ENCODE measurements around the gene ARSA. TPM values are rescaled to one million over a fixed set of nuclear protein-coding genes. Genes with fewer than 3 reads are reported as not detected.

Gene ARSA
- polyA plus RNA-seq, 2 of the 4 experiments (the other 2 are of a cell fraction), result 7.7 to 19.5 TPM

DNA sequence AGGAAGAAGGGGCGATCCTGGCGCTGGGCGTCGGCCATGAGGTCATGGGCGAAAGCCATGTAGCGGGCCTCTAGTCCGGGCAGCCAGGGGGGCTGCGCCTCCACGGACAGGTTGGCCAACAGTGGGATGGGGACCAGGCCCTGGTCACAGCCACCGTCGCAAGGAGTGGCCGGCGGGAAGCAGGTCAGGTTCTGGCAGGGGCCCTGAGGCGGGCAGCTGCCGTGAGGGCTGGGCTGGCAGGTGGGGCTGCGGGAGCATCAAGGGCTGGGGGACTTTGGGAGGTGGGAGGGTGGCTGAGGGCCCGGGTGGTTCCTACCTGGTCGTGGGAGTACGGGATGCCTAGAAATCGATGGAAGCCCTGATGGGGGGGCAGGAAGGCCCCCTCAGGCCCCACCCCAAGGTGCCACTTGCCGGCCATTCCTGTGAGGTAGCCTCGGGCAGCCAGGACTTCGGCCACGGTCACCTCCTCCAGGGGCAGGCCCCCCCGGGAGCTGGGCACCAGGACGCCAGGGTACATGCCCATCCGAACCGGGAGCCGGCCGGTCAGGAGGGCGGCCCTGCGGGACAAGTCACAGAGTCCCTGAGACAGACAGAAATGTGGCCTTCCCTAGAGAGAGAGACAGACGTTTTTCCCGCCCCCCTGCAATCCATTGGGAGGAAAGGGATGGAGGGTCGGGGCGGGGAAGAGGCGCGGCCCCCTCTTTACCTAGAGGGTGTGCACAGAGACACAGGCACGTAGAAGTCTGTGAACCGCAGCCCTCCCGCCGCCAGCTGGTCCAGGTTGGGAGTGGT, 906 bp downstream of the ARSA start:
- Histone ChIP-seq H3K4me2 (peak overlapping the region; percentile 95), H3K9me3 (no peaks in the 10 kb centered on the region), H3K27ac (peak overlapping the region; percentile 72 to 97), H3K4me3 (peak overlapping the region; percentile 62), H3K4me1 (peaks cover 10% of the 10 kb centered on the region; the same call in 2 of the 3 replicates)
- DNase-seq (ENCODE audit: low read depth in 1 of 2, low spot score in 1 of 2) (peak in 1 of 2 experiments; percentile 24), FAIRE-seq (no peak), ATAC-seq (no peak)
- TF ChIP-seq, protein P1, sequence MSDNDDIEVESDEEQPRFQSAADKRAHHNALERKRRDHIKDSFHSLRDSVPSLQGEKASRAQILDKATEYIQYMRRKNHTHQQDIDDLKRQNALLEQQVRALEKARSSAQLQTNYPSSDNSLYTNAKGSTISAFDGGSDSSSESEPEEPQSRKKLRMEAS (IDR thresholded peaks at IDR 0.05), result no peak
- TF ChIP-seq, protein P2, sequence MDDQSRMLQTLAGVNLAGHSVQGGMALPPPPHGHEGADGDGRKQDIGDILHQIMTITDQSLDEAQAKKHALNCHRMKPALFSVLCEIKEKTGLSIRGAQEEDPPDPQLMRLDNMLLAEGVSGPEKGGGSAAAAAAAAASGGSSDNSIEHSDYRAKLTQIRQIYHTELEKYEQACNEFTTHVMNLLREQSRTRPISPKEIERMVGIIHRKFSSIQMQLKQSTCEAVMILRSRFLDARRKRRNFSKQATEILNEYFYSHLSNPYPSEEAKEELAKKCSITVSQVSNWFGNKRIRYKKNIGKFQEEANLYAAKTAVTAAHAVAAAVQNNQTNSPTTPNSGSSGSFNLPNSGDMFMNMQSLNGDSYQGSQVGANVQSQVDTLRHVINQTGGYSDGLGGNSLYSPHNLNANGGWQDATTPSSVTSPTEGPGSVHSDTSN (IDR thresholded peaks at IDR 0.05), result no peak
- TF ChIP-seq, protein P3, sequence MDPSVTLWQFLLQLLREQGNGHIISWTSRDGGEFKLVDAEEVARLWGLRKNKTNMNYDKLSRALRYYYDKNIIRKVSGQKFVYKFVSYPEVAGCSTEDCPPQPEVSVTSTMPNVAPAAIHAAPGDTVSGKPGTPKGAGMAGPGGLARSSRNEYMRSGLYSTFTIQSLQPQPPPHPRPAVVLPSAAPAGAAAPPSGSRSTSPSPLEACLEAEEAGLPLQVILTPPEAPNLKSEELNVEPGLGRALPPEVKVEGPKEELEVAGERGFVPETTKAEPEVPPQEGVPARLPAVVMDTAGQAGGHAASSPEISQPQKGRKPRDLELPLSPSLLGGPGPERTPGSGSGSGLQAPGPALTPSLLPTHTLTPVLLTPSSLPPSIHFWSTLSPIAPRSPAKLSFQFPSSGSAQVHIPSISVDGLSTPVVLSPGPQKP (IDR thresholded peaks at IDR 0.05; ENCODE audit: low read depth, low read length), result no peak
- TF ChIP-seq FOXS1 (CRISPR knock-in tag; IDR thresholded peaks at IDR 0.05), result no peak
- TF ChIP-seq RCOR1 (IDR thresholded peaks at IDR 0.05; ENCODE audit: low read depth, low read length), result no peak
- TF ChIP-seq HEYL (CRISPR knock-in tag; IDR thresholded peaks at IDR 0.05), result no peak
- no peak for TF ChIP-seq KDM5A (IDR thresholded peaks at IDR 0.05)
- 54% methylated on average over 24 of the region's 42 CpGs for WGBS (ENCODE audit: missing lambda C conversion rate)
- POLR2A ChIA-PET, result interaction anchor here (0.6 kb wide), 1 partner anchor 31 kb away, joined by 4 read pairs; no protein-coding TSS in a partner anchor
- CTCF ChIA-PET, result interaction anchor here (0.7 to 1.8 kb wide), 7 partner anchors 8 to 161 kb away, joined by 3 to 11 read pairs (median 3); no protein-coding TSS in a partner anchor

DNA sequence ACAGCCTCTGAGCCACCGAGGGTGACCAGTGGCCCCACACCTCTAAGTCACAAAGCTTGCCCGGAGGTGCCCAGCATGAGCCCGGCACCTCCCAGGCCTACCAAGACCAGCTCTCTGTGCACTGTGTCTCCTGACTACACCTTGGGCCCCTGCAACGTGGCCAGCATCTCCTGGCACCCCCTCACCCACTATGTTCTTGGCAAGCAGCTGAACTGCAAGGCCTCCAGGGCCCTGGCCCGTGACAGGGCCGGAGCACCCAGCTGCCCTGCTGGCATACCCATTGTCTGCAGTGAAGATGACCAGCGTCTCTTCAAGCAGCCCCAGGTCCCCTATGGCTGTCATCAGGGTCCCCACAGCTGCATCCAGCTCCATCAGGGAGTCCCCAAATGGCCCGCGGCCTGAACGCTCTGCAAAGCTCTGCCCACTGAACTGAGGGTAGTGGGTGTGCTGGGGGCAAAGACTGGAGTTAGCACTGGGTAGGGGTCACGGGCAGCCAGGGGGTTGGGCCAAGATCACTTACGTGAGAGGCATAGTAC, 1.6 kb downstream of the ARSA start:
- WGBS (ENCODE audit: missing lambda C conversion rate), result 92% methylated on average over 5 of the region's 12 CpGs
- Histone ChIP-seq H3K27ac (no peak overlapping the region), H3K4me1 (peaks cover 16% of the 10 kb centered on the region), H3K4me2 (no peak overlapping the region), H3K4me3 (no peak overlapping the region), H3K9me3 (no peaks in the 10 kb centered on the region)
- no peak for TF ChIP-seq RFX5 (IDR thresholded peaks at IDR 0.05)
- no peak for TF ChIP-seq TFCP2L1 (CRISPR knock-in tag; IDR thresholded peaks at IDR 0.05)
- no peak for TF ChIP-seq MAZ (IDR thresholded peaks at IDR 0.05; ENCODE audit: borderline replicate concordance, low read depth, low read length)
- no peak for TF ChIP-seq NPAS2 (CRISPR knock-in tag; IDR thresholded peaks at IDR 0.05; ENCODE audit: borderline replicate concordance)
- no peak for TF ChIP-seq JUNB (IDR thresholded peaks at IDR 0.05)
- no peak for TF ChIP-seq CBX8 (IDR thresholded peaks at IDR 0.05)
- TF ChIP-seq, protein P4, sequence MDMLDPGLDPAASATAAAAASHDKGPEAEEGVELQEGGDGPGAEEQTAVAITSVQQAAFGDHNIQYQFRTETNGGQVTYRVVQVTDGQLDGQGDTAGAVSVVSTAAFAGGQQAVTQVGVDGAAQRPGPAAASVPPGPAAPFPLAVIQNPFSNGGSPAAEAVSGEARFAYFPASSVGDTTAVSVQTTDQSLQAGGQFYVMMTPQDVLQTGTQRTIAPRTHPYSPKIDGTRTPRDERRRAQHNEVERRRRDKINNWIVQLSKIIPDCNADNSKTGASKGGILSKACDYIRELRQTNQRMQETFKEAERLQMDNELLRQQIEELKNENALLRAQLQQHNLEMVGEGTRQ (IDR thresholded peaks at IDR 0.05), result no peak
- TF ChIP-seq GATA3 (IDR thresholded peaks at IDR 0.05; ENCODE audit: borderline replicate concordance), result no peak
- DNase-seq (ENCODE audit: low read depth in 1 of 2, low spot score in 1 of 2) (no peak), FAIRE-seq (no peak), ATAC-seq (no peak)
- ChIA-PET POLR2A (no interaction called here), CTCF (interaction anchor here (0.7 kb wide), 1 partner anchor 70 kb away, joined by 3 read pairs; no protein-coding TSS in a partner anchor)

DNA sequence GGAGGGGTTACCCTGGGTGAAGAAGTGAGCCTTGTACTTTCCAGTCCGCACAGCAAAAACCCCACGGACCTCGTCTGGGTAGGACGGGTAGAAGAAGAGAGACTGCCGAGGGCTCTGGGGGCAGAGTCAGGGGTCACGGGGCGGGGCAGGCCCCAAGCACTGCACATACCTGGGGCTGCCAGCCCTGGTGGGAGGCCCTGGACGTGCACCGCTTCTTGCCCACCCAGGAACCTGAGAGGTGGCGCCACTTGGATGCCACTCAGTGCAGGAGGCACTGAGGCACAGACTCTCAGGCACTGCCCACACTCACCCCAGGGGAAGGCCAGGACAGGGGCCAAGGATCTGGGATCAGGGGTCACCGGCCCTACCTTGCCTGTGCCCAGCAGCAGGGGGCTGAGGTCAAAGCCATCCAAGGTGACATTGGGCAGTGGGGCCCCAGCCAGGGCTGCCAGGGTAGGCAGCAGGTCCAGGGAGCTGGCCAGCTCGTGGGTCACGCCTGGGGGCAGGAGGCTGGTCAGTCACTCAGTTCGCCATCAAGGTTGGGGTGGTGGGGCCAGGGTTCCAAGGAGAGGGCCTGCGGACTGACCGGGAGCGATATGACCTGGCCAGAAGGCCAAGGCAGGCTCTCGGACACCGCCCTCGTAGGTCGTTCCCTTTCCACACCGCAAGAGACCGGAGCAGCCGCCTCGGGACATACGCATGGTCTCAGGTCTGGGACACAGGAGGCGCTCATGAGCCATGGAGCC, 2.2 kb downstream of the ARSA start:
- H3K4me3 ChIP-seq, result no peak overlapping the region
- ChIA-PET CTCF (interaction anchor here (1.8 kb wide), 1 partner anchor 68 kb away, joined by 4 read pairs; no protein-coding TSS in a partner anchor), POLR2A (no interaction called here)
- peak in 1 of 2 experiments; percentile 15; a peak in 3 of 6 replicates for ATAC-seq
- no peak overlapping the region for H3K4me2 ChIP-seq
- WGBS (ENCODE audit: missing lambda C conversion rate), result 97% methylated on average over 16 of the region's 27 CpGs
- no peak overlapping the region for H3K27ac ChIP-seq
- peak in 1 of 2 experiments; percentile 29 for DNase-seq (ENCODE audit: low read depth in 1 of 2, low spot score in 1 of 2)
- peaks cover 19% of the 10 kb centered on the region for H3K4me1 ChIP-seq
- H3K9me3 ChIP-seq, result no peaks in the 10 kb centered on the region
- FAIRE-seq, result no peak
- peak in 1 of 2 experiments; percentile 24; a peak in 2 of 5 replicates for TF ChIP-seq RAD21 (conservative IDR thresholded peaks at IDR 0.05 in 1 of 2, IDR thresholded peaks at IDR 0.05 in 1 of 2)
- TF ChIP-seq, protein P5, sequence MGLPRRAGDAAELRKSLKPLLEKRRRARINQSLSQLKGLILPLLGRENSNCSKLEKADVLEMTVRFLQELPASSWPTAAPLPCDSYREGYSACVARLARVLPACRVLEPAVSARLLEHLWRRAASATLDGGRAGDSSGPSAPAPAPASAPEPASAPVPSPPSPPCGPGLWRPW (IDR thresholded peaks at IDR 0.05), result no peak
